PFSK-1 (cell line): ENCODE measurements around the gene TNNT2.

Source experiments
- FOXP2 ChIP-seq: optimal IDR thresholded peaks from 2 replicates; pipeline ENCODE3; 2011; ENCODE audit warnings: borderline replicate concordance, control low read depth, inconsistent platforms; ENCODE audit not compliant: insufficient read depth; ENCODE audit errors: extremely low read length, extremely low read depth
- POLR2AphosphoS5 ChIP-seq: IDR thresholded peaks from 2 replicates; pipeline ENCODE4 v1.6.1; 2012; ENCODE audit warnings: low read depth, mild to moderate bottlenecking, control low read depth, low read length, moderate library complexity
- SIN3A ChIP-seq: IDR thresholded peaks from 2 replicates; pipeline ENCODE4 v1.6.1; 2012; ENCODE audit warnings: mild to moderate bottlenecking, low read length, moderate library complexity, borderline replicate concordance; ENCODE audit not compliant: insufficient read depth
- TAF1 ChIP-seq: IDR thresholded peaks from 2 replicates; pipeline ENCODE4 v1.6.1; 2012; ENCODE audit warnings: low read length, control low read depth, borderline replicate concordance; ENCODE audit not compliant: insufficient read depth
- TF ChIP-seq, protein P1 (sequence below), 2 experiments: IDR thresholded peaks; 2 replicates each; pipeline versions ENCODE4 v1.6.1 to v1.8.0; 2011 to 2012; ENCODE audit warnings: low read depth in 2 of 2, low read length in 2 of 2, control low read depth in 1 of 2, inconsistent platforms in 1 of 2, mild to moderate bottlenecking in 1 of 2, moderate library complexity in 1 of 2; ENCODE audit not compliant: insufficient read depth in 1 of 2

TNNT2 gene

DNA sequence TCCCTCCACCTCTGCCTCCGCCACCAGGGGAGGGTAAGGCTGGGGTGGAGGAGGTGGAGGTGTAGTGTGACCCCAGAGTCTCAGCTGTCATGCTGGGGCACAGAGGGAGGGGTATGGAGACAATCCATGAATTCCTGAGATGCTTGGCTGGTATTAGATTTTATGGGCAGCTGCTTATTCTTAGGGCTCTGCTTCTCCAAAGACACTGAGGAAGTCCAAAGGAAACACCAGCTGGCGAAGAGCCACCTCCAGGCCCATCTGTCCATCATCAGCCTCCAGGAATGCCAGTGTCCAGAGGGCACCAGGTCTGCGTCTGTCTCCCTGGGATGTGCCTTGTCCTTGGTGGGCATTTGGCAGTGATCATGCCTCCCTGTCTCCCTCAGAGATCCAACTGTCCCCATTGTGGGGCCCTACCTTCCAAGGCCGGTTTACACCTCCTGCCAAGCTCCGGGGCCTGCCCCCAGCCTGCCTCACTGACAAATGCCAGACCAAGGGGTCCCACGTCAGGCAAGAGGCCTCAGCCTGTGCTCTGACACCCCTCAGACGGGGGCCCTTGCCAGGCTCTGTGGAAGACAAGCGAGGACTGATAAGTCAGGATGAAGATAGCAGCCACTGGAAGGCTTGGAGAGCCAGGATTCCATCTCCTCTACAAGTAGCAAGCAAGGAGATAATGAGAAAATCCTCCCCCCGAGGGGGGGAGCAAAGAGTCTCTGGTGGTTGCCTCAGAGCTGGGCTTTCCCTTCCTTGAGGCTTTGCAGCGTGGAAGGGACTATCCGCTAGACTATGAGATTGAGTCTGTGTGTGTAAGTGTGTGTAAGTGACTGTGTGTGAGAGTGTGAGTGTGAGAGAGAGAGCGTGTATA, 42.5 kb upstream of the TNNT2 start:
- TF ChIP-seq, protein P1, sequence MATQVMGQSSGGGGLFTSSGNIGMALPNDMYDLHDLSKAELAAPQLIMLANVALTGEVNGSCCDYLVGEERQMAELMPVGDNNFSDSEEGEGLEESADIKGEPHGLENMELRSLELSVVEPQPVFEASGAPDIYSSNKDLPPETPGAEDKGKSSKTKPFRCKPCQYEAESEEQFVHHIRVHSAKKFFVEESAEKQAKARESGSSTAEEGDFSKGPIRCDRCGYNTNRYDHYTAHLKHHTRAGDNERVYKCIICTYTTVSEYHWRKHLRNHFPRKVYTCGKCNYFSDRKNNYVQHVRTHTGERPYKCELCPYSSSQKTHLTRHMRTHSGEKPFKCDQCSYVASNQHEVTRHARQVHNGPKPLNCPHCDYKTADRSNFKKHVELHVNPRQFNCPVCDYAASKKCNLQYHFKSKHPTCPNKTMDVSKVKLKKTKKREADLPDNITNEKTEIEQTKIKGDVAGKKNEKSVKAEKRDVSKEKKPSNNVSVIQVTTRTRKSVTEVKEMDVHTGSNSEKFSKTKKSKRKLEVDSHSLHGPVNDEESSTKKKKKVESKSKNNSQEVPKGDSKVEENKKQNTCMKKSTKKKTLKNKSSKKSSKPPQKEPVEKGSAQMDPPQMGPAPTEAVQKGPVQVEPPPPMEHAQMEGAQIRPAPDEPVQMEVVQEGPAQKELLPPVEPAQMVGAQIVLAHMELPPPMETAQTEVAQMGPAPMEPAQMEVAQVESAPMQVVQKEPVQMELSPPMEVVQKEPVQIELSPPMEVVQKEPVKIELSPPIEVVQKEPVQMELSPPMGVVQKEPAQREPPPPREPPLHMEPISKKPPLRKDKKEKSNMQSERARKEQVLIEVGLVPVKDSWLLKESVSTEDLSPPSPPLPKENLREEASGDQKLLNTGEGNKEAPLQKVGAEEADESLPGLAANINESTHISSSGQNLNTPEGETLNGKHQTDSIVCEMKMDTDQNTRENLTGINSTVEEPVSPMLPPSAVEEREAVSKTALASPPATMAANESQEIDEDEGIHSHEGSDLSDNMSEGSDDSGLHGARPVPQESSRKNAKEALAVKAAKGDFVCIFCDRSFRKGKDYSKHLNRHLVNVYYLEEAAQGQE (IDR thresholded peaks at IDR 0.05; ENCODE audit: insufficient read depth in 1 of 2, low read depth in 2 of 2, low read length in 2 of 2): no peak
- TF ChIP-seq TAF1 (no peak), SIN3A (no peak), FOXP2 (no peak), POLR2AphosphoS5 (no peak)

DNA sequence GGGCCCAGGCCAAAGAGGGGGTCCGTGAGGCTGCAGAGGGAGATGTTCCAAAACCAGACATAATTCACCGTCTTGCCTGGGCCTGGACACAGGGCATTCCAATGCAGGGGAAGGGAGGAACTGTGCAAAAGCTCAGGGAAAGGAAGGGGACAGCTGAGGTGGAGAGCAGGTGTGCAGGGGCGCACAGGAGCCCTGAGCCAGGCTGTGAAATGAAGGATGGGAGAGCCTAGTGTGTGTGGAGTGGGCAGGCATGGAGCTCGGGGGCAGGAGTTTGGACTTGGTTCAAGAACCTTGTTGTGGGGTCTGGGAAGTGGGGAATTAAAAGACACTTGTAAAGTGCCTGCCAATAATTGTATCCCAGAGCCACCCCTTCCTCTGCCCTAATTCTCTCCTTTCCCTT, 41.8 kb upstream of the TNNT2 start:
- TF ChIP-seq FOXP2 (no peak), POLR2AphosphoS5 (no peak), SIN3A (no peak), TAF1 (no peak)
- TF ChIP-seq, protein P1 (IDR thresholded peaks at IDR 0.05; ENCODE audit: insufficient read depth in 1 of 2, low read depth in 2 of 2, low read length in 2 of 2): no peak

- TF ChIP-seq POLR2AphosphoS5 (no peak), TAF1 (no peak), FOXP2 (no peak)
- TF ChIP-seq, protein P1 (IDR thresholded peaks at IDR 0.05; ENCODE audit: insufficient read depth in 1 of 2, low read depth in 2 of 2, low read length in 2 of 2): no peak
Measured at GRCh38 chr1:201418461-201418860, 41.0 kb upstream of the TNNT2 start.

- no peak for TF ChIP-seq TAF1
- no peak for TF ChIP-seq SIN3A
- no peak for TF ChIP-seq FOXP2
- TF ChIP-seq POLR2AphosphoS5: no peak
- TF ChIP-seq, protein P1 (IDR thresholded peaks at IDR 0.05; ENCODE audit: insufficient read depth in 1 of 2, low read depth in 2 of 2, low read length in 2 of 2): no peak
Measured at GRCh38 chr1:201414051-201414738, 36.7 kb upstream of the TNNT2 start.
